ENCODE measurements around the gene ROR1.

ROR1 gene

GRCh38 chr1:63909526-63909925 lies 135.7 kb downstream of the ROR1 start:
- Histone ChIP-seq H3K4me3 (ENCODE audit: extremely low read depth, insufficient read depth, low read length, poor library complexity, severe bottlenecking) (no peak overlapping the region), H3K27ac (ENCODE audit: low read depth, low read length, severe bottlenecking) (no peak overlapping the region), H3K36me3 (ENCODE audit: control insufficient read depth, insufficient read depth, low read length) (no peaks in the 10 kb centered on the region), H3K4me1 (ENCODE audit: control insufficient read depth, insufficient read depth, low read length, poor library complexity, severe bottlenecking) (peaks cover 8% of the 10 kb centered on the region), H3K9me3 (ENCODE audit: control insufficient read depth, low read length) (no peaks in the 10 kb centered on the region)
- WGBS, 2 experiments (ENCODE audit: insufficient coverage in 2 of 2): 92 to 100% methylated on average over 3 to 5 of the region's 6 CpGs

GRCh38 chr1:63911049-63911448 lies 137.2 kb downstream of the ROR1 start:
- Histone ChIP-seq H3K9me3 (ENCODE audit: control insufficient read depth, low read length) (no peaks in the 10 kb centered on the region), H3K4me1 (ENCODE audit: control insufficient read depth, insufficient read depth, low read length, poor library complexity, severe bottlenecking) (peaks cover 8% of the 10 kb centered on the region), H3K36me3 (ENCODE audit: control insufficient read depth, insufficient read depth, low read length) (no peaks in the 10 kb centered on the region), H3K4me3 (ENCODE audit: extremely low read depth, insufficient read depth, low read length, poor library complexity, severe bottlenecking) (no peak overlapping the region), H3K27ac (ENCODE audit: low read depth, low read length, severe bottlenecking) (no peak overlapping the region)
- 94 to 95% methylated on average over 3 to 4 of the region's 4 CpGs for WGBS, 2 experiments (ENCODE audit: insufficient coverage in 2 of 2)

GRCh38 chr1:63912643-63913042 lies 138.8 kb downstream of the ROR1 start:
- H3K36me3 ChIP-seq (ENCODE audit: control insufficient read depth, insufficient read depth, low read length): no peaks in the 10 kb centered on the region
- peaks cover 12% of the 10 kb centered on the region for H3K4me1 ChIP-seq (ENCODE audit: control insufficient read depth, insufficient read depth, low read length, poor library complexity, severe bottlenecking)
- no peak overlapping the region for H3K27ac ChIP-seq (ENCODE audit: low read depth, low read length, severe bottlenecking)
- H3K4me3 ChIP-seq (ENCODE audit: extremely low read depth, insufficient read depth, low read length, poor library complexity, severe bottlenecking): no peak overlapping the region
- 60 to 67% methylated on average over 2 of the region's 5 CpGs for WGBS, 2 experiments (ENCODE audit: insufficient coverage in 2 of 2)
- no peaks in the 10 kb centered on the region for H3K9me3 ChIP-seq (ENCODE audit: control insufficient read depth, low read length)

- no peak overlapping the region for H3K4me3 ChIP-seq (ENCODE audit: extremely low read depth, insufficient read depth, low read length, poor library complexity, severe bottlenecking)
- no peak overlapping the region for H3K27ac ChIP-seq (ENCODE audit: low read depth, low read length, severe bottlenecking)
- H3K36me3 ChIP-seq (ENCODE audit: control insufficient read depth, insufficient read depth, low read length): no peaks in the 10 kb centered on the region
- peaks cover 14% of the 10 kb centered on the region for H3K4me1 ChIP-seq (ENCODE audit: control insufficient read depth, insufficient read depth, low read length, poor library complexity, severe bottlenecking)
- WGBS, 2 experiments (ENCODE audit: insufficient coverage in 2 of 2): 58 to 66% methylated on average over 6 to 10 of the region's 10 CpGs
- H3K9me3 ChIP-seq (ENCODE audit: control insufficient read depth, low read length): no peaks in the 10 kb centered on the region
Observed at GRCh38 chr1:63913533-63913932, 139.7 kb downstream of the ROR1 start.

GRCh38 chr1:63914241-63914640 lies 140.4 kb downstream of the ROR1 start:
- Histone ChIP-seq H3K4me1 (ENCODE audit: control insufficient read depth, insufficient read depth, low read length, poor library complexity, severe bottlenecking) (peaks cover 21% of the 10 kb centered on the region), H3K36me3 (ENCODE audit: control insufficient read depth, insufficient read depth, low read length) (no peaks in the 10 kb centered on the region), H3K4me3 (ENCODE audit: extremely low read depth, insufficient read depth, low read length, poor library complexity, severe bottlenecking) (no peak overlapping the region), H3K27ac (ENCODE audit: low read depth, low read length, severe bottlenecking) (no peak overlapping the region), H3K9me3 (ENCODE audit: control insufficient read depth, low read length) (no peaks in the 10 kb centered on the region)
- WGBS, 2 experiments (ENCODE audit: insufficient coverage in 2 of 2): 83 to 88% methylated on average over 4 to 5 of the region's 5 CpGs

GRCh38 chr1:63914706-63915105 lies 140.9 kb downstream of the ROR1 start:
- WGBS, 2 experiments (ENCODE audit: insufficient coverage in 2 of 2): 100% methylated on average over 1 of the region's 1 CpG; no CpG with 5 or more reads in 1 of the 2 experiments
- Histone ChIP-seq H3K4me1 (ENCODE audit: control insufficient read depth, insufficient read depth, low read length, poor library complexity, severe bottlenecking) (peaks cover 25% of the 10 kb centered on the region), H3K27ac (ENCODE audit: low read depth, low read length, severe bottlenecking) (no peak overlapping the region)

GRCh38 chr1:63915121-63915520 lies 141.3 kb downstream of the ROR1 start:
- H3K27ac ChIP-seq (ENCODE audit: low read depth, low read length, severe bottlenecking): no peak overlapping the region
- no peak overlapping the region for H3K4me3 ChIP-seq (ENCODE audit: extremely low read depth, insufficient read depth, low read length, poor library complexity, severe bottlenecking)
- peaks cover 29% of the 10 kb centered on the region for H3K4me1 ChIP-seq (ENCODE audit: control insufficient read depth, insufficient read depth, low read length, poor library complexity, severe bottlenecking)
- no peaks in the 10 kb centered on the region for H3K9me3 ChIP-seq (ENCODE audit: control insufficient read depth, low read length)
- no CpG with 5 or more reads among the region's 1 CpG for WGBS, 2 experiments (ENCODE audit: insufficient coverage in 2 of 2)
- no peaks in the 10 kb centered on the region for H3K36me3 ChIP-seq (ENCODE audit: control insufficient read depth, insufficient read depth, low read length)

More at GRCh38 chr1:63914706-63915105, 140.9 kb downstream of the ROR1 start:
- Histone ChIP-seq H3K4me3 (ENCODE audit: extremely low read depth, insufficient read depth, low read length, poor library complexity, severe bottlenecking) (no peak overlapping the region), H3K9me3 (ENCODE audit: control insufficient read depth, low read length) (no peaks in the 10 kb centered on the region), H3K36me3 (ENCODE audit: control insufficient read depth, insufficient read depth, low read length) (no peaks in the 10 kb centered on the region)

GRCh38 chr1:63916485-63917360 lies 142.9 kb downstream of the ROR1 start:
- H3K9me3 ChIP-seq (ENCODE audit: control insufficient read depth, low read length): no peaks in the 10 kb centered on the region

GRCh38 chr1:63917571-63918417 lies 144.0 kb downstream of the ROR1 start:
- 88 to 90% methylated on average over 9 to 11 of the region's 13 CpGs for WGBS, 2 experiments (ENCODE audit: insufficient coverage in 2 of 2)
- no peak overlapping the region for H3K27ac ChIP-seq (ENCODE audit: low read depth, low read length, severe bottlenecking)
- H3K4me3 ChIP-seq (ENCODE audit: extremely low read depth, insufficient read depth, low read length, poor library complexity, severe bottlenecking): no peak overlapping the region
- H3K36me3 ChIP-seq (ENCODE audit: control insufficient read depth, insufficient read depth, low read length): no peaks in the 10 kb centered on the region
- H3K9me3 ChIP-seq (ENCODE audit: control insufficient read depth, low read length): no peaks in the 10 kb centered on the region
- H3K4me1 ChIP-seq (ENCODE audit: control insufficient read depth, insufficient read depth, low read length, poor library complexity, severe bottlenecking): peaks cover 47% of the 10 kb centered on the region

More at GRCh38 chr1:63916485-63917360, 142.9 kb downstream of the ROR1 start:
- H3K36me3 ChIP-seq (ENCODE audit: control insufficient read depth, insufficient read depth, low read length): no peaks in the 10 kb centered on the region
- H3K4me3 ChIP-seq (ENCODE audit: extremely low read depth, insufficient read depth, low read length, poor library complexity, severe bottlenecking): no peak overlapping the region
- 95% methylated on average over 2 of the region's 2 CpGs; no CpG with 5 or more reads in 1 of the 2 experiments for WGBS, 2 experiments (ENCODE audit: insufficient coverage in 2 of 2)
- peaks cover 43% of the 10 kb centered on the region for H3K4me1 ChIP-seq (ENCODE audit: control insufficient read depth, insufficient read depth, low read length, poor library complexity, severe bottlenecking)
- no peak overlapping the region for H3K27ac ChIP-seq (ENCODE audit: low read depth, low read length, severe bottlenecking)

GRCh38 chr1:63918418-63918945 lies 144.7 kb downstream of the ROR1 start:
- no peaks in the 10 kb centered on the region for H3K9me3 ChIP-seq (ENCODE audit: control insufficient read depth, low read length)
- no peak overlapping the region for H3K27ac ChIP-seq (ENCODE audit: low read depth, low read length, severe bottlenecking)
- no peaks in the 10 kb centered on the region for H3K36me3 ChIP-seq (ENCODE audit: control insufficient read depth, insufficient read depth, low read length)
- peaks cover 43% of the 10 kb centered on the region for H3K4me1 ChIP-seq (ENCODE audit: control insufficient read depth, insufficient read depth, low read length, poor library complexity, severe bottlenecking)
- WGBS, 2 experiments (ENCODE audit: insufficient coverage in 2 of 2): 93% methylated on average over 4 to 6 of the region's 10 CpGs
- H3K4me3 ChIP-seq (ENCODE audit: extremely low read depth, insufficient read depth, low read length, poor library complexity, severe bottlenecking): no peak overlapping the region

Measured in mesodermal cell (in vitro differentiated cells).